ENCODE results near the gene SLC13A2.

- TF ChIP-seq CTCF (conservative IDR thresholded peaks at IDR 0.05; ENCODE audit: low read depth in 2 of 2) (no peak), EZH2 (IDR thresholded peaks at IDR 0.05; ENCODE audit: low read depth, unreplicated experiment) (no peak), POLR2AphosphoS5 (IDR thresholded peaks at IDR 0.05; ENCODE audit: low read depth) (no peak), JUNB (IDR thresholded peaks at IDR 0.05; ENCODE audit: unreplicated experiment) (no peak), CREB1 (CRISPR knock-in tag; IDR thresholded peaks at IDR 0.05; ENCODE audit: low read depth) (no peak)
- TF ChIP-seq, protein P1, sequence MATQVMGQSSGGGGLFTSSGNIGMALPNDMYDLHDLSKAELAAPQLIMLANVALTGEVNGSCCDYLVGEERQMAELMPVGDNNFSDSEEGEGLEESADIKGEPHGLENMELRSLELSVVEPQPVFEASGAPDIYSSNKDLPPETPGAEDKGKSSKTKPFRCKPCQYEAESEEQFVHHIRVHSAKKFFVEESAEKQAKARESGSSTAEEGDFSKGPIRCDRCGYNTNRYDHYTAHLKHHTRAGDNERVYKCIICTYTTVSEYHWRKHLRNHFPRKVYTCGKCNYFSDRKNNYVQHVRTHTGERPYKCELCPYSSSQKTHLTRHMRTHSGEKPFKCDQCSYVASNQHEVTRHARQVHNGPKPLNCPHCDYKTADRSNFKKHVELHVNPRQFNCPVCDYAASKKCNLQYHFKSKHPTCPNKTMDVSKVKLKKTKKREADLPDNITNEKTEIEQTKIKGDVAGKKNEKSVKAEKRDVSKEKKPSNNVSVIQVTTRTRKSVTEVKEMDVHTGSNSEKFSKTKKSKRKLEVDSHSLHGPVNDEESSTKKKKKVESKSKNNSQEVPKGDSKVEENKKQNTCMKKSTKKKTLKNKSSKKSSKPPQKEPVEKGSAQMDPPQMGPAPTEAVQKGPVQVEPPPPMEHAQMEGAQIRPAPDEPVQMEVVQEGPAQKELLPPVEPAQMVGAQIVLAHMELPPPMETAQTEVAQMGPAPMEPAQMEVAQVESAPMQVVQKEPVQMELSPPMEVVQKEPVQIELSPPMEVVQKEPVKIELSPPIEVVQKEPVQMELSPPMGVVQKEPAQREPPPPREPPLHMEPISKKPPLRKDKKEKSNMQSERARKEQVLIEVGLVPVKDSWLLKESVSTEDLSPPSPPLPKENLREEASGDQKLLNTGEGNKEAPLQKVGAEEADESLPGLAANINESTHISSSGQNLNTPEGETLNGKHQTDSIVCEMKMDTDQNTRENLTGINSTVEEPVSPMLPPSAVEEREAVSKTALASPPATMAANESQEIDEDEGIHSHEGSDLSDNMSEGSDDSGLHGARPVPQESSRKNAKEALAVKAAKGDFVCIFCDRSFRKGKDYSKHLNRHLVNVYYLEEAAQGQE (IDR thresholded peaks at IDR 0.05; ENCODE audit: unreplicated experiment), result no peak
Observed at GRCh38 chr17:28523186-28523585, 49.7 kb downstream of the SLC13A2 start.

All from GM23338 (cell line).